Measurements from ENCODE around the gene TAS2R46.
"Not testable (repeated sequence)": the region's sequence is repeated elsewhere in the genome, so short reads cannot be mapped to it uniquely, and the experiment has no call there.

- TF ChIP-seq CTCF, POLR2AphosphoS5, POLR2A (IDR thresholded peaks at IDR 0.05): not testable (repeated sequence)
Measured at GRCh38 chr12:11033959-11034358, 28.1 kb downstream of the TAS2R46 start.

All from sigmoid colon (tissue), 4 donors.